ENCODE measurements around the gene FASN. TPM values are rescaled to one million over a fixed set of nuclear protein-coding genes. Genes with fewer than 3 reads are reported as not detected.
"Not testable (repeated sequence)": the region's sequence is repeated elsewhere in the genome, so short reads cannot be mapped to it uniquely, and the experiment has no call there.

Gene FASN
- total and polyA plus RNA-seq, 9 donors, result 1.3 to 168 (median 42.7) TPM

- Histone ChIP-seq H3K4me3 (no peak overlapping the region), H3K4me1 (ENCODE audit: insufficient read depth) (peaks cover 5% of the 10 kb centered on the region), H3K27me3 (no peaks in the 10 kb centered on the region), H3K36me3 (no peaks in the 10 kb centered on the region), H3K9me3 (no peaks in the 10 kb centered on the region), H3K27ac (no peak overlapping the region)
- TF ChIP-seq POLR2A (IDR thresholded peaks at IDR 0.05), result no peak
- TF ChIP-seq EP300 (IDR thresholded peaks at IDR 0.05), result no peak
- 83 to 88% (median 85%) methylated on average over 17 of the region's 17 CpGs for WGBS, 3 donors
- no peak for DNase-seq
- intact Hi-C loops (cut with DNase I), result no loop called here
These were observed 56.8 kb downstream of the FASN start for GRCh38 chr17:82041144-82041814.

- Histone ChIP-seq H3K9me3 (no peaks in the 10 kb centered on the region), H3K4me3 (no peak overlapping the region), H3K27me3 (no peaks in the 10 kb centered on the region), H3K36me3 (no peaks in the 10 kb centered on the region), H3K4me1 (ENCODE audit: insufficient read depth) (peaks cover 8% of the 10 kb centered on the region), H3K27ac (no peak overlapping the region)
- TF ChIP-seq POLR2A (IDR thresholded peaks at IDR 0.05) (no peak), EP300 (IDR thresholded peaks at IDR 0.05) (no peak), CTCF (IDR thresholded peaks at IDR 0.05) (no peak)
- DNase-seq, result no peak
- WGBS, 3 donors, result 83 to 95% (median 88%) methylated on average over 6 to 8 of the region's 8 CpGs
- intact Hi-C loops (cut with DNase I), result no loop called here
These were observed 58.2 kb downstream of the FASN start for GRCh38 chr17:82039695-82040299.

GRCh38 chr17:82038796-82039409, 59.1 kb downstream of the FASN start:
- DNase-seq, result peak in 1 of 5 donors; percentile 73
- intact Hi-C loops (cut with DNase I); H3K36me3 ChIP-seq; H3K4me3 ChIP-seq; H3K4me1 ChIP-seq (ENCODE audit: insufficient read depth); H3K9me3 ChIP-seq; H3K27ac ChIP-seq; H3K27me3 ChIP-seq: not testable (repeated sequence)
- 42 to 58% (median 55%) methylated on average over 16 of the region's 16 CpGs for WGBS, 3 donors

- 4 to 5% (median 5%) methylated on average over 10 of the region's 10 CpGs for WGBS, 3 donors
These were observed 60.2 kb downstream of the FASN start for GRCh38 chr17:82037889-82038195.

More at GRCh38 chr17:82037889-82038195, 60.2 kb downstream of the FASN start:
- DNase-seq, result no peak
- H3K27ac ChIP-seq, result peak overlapping the region in 1 of 2 donors; percentile 91
- no peaks in the 10 kb centered on the region for H3K27me3 ChIP-seq
- TF ChIP-seq POLR2A (IDR thresholded peaks at IDR 0.05), result no peak
- TF ChIP-seq CTCF (IDR thresholded peaks at IDR 0.05), result no peak
- peak; percentile 23 for TF ChIP-seq EP300 (IDR thresholded peaks at IDR 0.05)
- H3K4me1 ChIP-seq (ENCODE audit: insufficient read depth), result peaks cover 8% of the 10 kb centered on the region
- no peaks in the 10 kb centered on the region for H3K36me3 ChIP-seq
- peak overlapping the region; percentile 75 for H3K4me3 ChIP-seq
- no peaks in the 10 kb centered on the region for H3K9me3 ChIP-seq
- intact Hi-C loops (cut with DNase I), result no loop called here

Measured in ovary (tissue), 9 donors.